RCC 7860 (cell line): ENCODE results near the gene PAIP2.
"Not testable (repeated sequence)": the region's sequence is repeated elsewhere in the genome, so short reads cannot be mapped to it uniquely, and the experiment has no call there.

Experiments
- DNase-seq: peaks from one replicate; pipeline ENCODE4 v3.0.0-alpha.2; 2015; ENCODE audit warnings: low spot score
- FAIRE-seq: peaks from 2 replicates; lab custom pipeline; 2012; peaks lifted over from hg19 to GRCh38; lab: Jason Lieb, UNC

The PAIP2 gene

DNA sequence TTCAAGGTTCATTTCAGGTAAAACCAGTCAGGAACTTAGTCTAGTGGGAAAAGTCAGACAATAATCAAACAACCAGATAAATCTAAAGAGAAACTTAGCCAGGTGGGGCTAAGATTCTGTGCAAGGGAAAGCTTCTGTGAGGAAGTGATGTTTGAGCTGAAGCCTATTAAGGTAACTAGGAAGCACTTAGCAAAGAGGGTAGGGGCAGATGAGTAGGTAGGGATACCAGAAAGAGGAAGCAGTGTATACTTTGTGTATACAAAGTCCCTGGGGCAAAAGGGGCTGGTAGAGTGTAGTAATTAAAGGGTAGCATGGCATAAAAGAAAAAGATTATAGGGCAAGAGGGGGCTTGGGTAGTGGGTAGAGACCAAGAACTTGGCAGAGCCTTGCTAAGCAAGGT is 65.9 kb downstream of the PAIP2 start:
- DNase-seq (no peak), FAIRE-seq (no peak)

DNA sequence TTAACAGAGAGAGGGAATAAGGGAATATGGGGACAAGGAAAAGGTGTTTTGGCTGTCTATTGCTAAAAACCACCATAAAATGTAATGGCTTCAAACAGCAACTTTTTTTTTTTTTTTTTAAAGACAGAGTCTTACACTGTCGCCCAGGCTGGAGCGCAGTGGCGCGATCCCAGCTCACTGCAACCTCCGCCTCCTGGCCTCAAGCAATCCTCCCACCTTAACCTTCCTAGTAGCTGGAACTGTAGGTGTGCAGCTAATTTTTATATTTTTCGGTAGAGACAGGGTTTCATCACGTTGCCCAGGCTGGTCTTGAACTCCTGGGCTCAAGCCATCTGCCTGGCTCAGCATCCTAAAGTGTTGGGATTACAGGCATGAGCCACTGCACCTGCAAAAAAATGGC is 66.5 kb downstream of the PAIP2 start:
- DNase-seq (no peak), FAIRE-seq (no peak)

DNA sequence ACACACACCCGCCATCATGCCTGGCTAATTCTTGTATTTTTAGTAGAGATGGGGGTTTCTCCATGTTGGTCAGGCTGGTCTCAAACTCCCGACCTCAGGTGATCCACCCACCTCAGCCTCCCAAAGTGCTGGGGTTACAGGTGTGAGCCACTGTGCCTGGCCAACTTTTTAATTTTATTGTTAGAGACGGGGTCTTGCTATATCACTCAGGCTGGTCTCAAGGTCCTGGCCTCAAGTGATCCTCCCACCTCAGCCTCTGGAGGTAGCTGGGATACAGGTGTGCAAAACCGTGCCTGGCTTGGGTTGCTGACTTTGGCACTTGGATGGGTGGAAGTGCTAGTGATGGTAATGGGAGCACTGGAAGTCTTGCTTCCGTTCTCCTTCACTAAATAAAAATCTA is 67.5 kb downstream of the PAIP2 start:
- DNase-seq, FAIRE-seq: not testable (repeated sequence)

DNA sequence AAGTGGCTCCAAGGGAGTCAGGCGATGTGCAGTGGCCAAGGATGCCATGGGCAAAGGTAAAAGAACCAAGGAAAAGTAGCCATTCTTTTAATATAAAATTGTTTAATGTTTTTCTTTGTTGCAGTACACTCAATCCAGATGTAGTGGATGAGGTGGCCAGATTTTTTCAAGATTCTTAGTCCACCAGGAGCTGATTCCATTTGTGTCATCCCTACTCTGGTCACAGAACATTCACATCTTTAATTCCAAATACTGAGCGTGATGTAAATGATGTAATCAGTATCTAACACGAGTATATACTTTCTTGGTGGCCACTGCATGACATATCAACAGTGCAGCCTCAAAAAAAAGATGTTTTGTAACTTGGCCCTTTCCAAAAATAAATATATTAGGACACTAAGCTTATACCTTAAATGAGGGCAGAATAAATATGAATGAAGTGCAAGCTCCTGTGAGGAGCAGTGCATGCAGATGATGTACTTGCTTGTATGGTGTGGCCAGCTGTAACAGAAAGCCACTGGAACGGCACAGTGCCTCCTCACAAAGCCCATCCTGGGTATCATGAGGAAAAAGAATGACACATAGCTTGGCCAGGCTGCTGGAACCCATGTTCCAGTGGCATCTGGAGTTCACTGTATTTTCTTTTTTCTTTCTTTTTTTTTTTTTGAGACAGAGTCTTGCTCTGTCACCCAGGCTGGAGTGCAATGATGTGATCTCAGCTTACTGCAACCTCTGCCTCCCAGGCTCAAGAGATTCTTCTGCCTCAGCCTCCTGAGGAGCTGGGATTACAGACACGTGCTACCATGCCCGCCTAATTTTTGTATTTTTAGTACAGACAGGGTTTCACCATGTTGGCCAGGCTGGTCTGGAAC is 68.7 kb downstream of the PAIP2 start:
- FAIRE-seq (no peak), DNase-seq (no peak)

DNA sequence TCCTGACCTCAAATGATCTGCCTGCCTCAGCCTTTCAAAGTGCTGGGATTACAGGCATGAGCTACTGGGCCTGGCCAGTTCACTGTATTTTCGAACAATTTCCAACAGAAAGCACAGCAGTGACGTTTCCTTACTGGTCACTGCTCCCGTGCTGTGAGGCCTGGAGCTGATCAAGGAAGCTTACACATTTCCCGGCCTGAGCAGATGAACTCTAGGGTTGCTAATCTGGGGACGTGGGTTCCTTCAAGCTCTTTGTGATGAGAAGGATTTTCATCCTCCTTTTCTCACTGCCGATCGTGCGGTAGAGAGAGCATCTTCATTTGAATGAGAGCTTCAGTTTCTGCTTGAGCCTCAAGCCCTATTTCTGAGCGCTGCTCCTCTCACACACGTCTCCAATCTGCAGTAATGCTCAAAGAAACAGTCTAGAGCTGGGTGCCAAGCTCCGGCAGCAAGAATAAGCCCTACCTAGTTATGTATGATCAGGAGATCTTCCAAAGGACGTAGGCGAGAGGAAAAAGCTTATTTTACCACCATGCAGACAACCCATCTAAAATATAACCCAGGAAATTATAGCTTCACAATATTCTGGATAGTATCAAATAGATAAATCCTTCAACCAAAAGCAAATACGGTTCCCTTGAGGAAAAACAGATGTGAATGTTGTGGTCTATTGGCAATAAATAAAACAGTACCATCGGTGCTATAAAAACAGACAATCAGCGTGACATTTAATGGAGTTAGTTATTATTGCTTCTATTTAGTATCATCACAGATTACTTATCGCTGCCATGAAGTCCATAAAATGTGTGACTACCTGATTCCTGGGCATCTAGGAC is 69.6 kb downstream of the PAIP2 start:
- DNase-seq (no peak), FAIRE-seq (no peak)

DNA sequence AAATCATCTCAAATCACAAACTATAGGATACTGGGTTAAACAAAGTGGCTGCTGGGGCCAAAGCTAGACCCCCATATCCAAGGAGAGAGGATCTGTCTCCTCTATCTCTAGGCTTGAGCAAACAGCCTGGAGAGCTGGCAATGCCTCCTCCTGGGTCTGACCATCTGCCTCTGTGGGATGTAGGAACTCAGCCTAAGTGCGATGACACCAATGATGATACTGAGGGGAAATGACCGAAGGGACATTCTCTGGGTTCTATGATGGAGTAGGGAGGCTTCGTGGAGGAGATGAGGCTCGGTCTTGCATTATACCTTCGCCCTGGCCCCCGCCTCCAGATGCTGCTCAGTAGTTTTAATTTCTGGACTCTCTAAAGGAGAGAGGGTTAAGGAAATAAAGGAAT is 71.5 kb downstream of the PAIP2 start:
- FAIRE-seq: no peak
- DNase-seq: no peak

DNA sequence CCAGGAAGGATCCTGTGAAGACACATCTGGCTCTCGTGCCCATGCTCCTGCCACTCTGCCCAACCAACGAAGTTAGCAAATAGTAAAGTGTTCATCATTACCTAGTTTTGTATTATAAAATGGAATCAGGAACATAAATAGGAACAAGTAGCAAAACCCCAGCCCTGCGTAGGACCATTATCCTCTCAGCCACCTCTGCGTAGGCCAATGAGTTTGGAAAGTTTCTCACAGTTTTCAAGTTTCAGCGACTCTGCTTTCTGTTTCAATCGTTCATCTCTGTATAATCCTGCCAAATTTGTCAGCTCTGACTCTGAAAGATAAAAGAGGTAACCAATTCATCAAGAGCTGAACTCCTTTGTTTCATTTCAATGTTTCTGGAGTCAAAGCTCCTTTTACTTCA is 72.3 kb downstream of the PAIP2 start:
- no peak for FAIRE-seq
- no peak for DNase-seq

DNA sequence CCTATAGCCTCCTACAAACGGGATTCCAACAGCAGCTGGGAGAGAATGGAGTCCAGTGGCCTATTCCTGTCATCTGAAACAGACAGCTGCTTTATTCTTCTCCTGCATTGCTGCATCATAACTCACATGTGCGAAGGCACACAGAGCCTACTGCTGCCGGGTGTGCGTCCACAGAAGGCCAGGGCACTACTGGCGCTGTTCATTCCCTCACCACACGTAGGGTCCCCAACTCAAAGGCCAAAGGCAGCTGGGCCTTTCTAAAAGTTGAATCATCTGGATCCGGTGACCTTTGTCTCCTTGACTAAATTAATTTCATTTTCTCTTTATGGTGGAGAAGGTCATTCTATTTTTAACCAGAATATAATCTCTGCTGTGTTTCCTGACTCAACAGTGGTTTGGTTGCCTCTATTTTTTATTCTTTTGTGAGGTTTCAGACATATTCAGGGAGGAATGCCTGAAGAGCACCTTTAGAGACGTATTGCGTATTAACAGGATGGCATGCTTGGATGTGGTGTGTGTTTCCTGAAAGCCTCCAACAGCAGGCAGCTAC is 73.0 kb downstream of the PAIP2 start:
- DNase-seq: no peak
- FAIRE-seq: no peak

DNA sequence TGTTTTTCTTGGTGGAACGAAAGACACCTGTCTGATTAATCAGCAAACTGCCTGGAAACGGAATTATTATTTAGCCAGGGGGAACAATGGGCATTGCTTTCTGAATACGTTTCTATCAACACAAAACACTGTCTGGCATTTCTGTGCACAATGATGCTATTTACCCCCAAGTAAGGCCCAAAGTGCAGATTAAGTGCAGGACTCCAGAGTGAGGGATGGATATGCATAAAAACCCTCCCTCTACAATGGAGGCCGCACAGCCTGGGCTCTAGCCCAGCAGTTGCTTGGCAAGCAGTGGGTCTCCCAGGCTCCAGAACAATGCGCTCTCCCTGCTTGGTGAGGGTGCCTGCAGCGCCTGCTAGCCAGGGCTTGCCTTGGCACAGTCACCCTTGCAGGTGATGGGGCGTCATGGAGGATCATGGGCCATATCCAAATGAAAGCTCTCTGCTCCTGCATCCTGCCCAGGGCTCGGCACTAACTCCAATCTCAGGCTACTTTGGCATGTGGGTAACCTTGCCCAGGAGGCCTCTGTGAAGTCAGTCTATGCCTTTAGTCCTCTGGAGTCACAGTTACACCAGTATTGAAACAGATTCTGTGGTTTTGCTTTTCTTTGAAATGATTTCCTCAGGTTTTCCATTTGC is 73.7 kb downstream of the PAIP2 start:
- DNase-seq (no peak), FAIRE-seq (no peak)

DNA sequence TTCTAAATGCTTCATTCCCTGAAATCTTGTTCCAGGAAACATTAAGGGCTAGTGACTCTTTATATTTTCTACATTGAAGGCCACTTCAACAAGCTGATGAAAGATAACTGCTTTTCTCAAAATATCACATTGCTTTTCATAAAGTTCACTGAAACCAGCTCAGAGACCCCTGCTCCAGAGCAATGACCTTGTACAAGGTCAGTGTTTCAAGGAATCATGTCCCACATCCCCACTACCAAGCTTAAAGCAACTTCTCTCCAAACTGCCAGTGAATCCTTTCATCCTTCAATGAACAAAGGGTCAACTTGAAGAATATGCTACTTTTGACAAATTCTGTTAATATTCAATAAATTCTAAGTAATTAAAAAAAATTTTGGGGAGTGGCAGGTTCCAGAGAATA is 74.2 kb downstream of the PAIP2 start:
- DNase-seq: no peak
- FAIRE-seq: no peak

DNA sequence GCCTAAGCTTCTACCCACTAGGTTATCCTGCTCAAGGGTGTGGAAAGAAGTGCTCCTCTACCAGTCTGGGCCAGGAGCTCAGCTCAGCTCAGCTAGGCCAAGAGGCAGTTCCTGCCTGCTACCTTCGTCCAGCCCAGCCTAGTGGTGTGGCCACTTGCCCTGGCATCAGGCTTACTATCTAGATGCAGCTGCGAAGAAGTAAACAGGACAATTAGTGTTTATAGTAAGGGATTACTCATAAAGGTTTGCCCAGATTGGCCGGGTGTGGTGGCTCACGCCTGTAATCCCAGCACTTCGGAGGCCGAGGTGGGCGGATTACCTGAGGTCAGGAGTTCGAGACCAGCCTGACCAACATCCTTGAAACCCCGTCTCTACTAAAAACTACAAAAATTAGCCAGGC is 75.0 kb downstream of the PAIP2 start:
- no peak for DNase-seq
- FAIRE-seq: no peak

DNA sequence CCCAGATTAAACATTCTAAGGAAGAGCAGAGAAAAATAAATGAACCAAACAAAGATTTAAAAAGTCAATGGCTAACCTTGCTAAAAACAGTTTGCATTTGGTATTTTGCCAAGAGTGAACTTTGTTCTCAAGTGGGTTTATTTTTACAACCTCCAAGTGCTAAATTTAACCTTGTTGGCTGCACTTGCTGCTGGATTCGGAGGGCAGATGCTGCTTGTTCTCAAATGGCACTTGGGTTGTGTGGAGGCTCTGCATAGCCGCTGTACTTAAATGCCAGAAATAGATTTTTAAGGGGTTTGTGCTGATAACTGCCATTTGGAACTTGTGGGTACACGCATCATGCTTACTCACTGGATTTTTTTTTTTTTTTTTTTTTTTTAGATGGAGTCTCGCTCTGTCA is 75.6 kb downstream of the PAIP2 start:
- FAIRE-seq (no peak), DNase-seq (no peak)

DNA sequence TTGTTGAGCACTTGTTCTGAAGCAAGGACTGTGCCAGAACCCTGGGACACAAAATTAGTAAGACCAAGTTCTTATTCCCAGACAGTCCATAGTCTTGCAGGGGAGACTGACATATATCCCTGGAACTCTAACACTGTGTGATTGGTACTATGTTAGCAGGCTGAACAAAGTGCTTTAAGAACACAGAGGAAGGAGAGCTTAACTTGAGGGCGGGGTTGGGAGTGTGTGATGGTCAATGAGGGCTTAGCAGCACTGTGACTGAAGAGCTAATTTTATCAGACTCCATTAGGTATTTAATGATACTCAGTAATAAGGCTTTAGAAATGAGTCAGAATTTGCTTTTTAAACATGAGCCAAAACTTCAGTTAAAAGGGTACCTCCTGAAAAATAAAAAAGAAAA is 77.1 kb downstream of the PAIP2 start:
- no peak for FAIRE-seq
- no peak for DNase-seq
